22Rv1 (cell line): Measurements from ENCODE around the gene ANGPTL2.

Experiments used
- CTCF ChIP-seq: fragments of 450-650 bp; IDR thresholded peaks from 2 replicates; pipeline ENCODE4 v1.5.1; 2017; ENCODE audit warnings: mild to moderate bottlenecking
- ZFX ChIP-seq: fragments of 450-650 bp; IDR thresholded peaks from 2 replicates; pipeline ENCODE4 v1.6.1; 2017; ENCODE audit warnings: antibody characterized with exemption, borderline replicate concordance

GRCh38 chr9:127051881-127052595, 70.4 kb downstream of the ANGPTL2 start:
- TF ChIP-seq CTCF (no peak), ZFX (no peak)
